Skin epidermis (tissue), 12 donors: Measurements from ENCODE around the gene PLEKHH1.

Experiments used
- H3K27ac ChIP-seq, 21 experiments: fragments of 200-600 bp; sonication (generic) in 11 of 21; one replicate each; pipeline ENCODE4 v1.5.0; 2020; ENCODE audit warnings: mild to moderate bottlenecking in 3 of 21, inconsistent platforms in 2 of 21, moderate library complexity in 2 of 21
- H3K4me3 ChIP-seq, 7 experiments: fragments of 200-600 bp; sonication (generic) in 2 of 7; one replicate each; pipeline ENCODE4 v1.5.0; 2020; ENCODE audit warnings: inconsistent platforms in 2 of 7, mild to moderate bottlenecking in 2 of 7, moderate library complexity in 1 of 7

PLEKHH1 gene

GRCh38 chr14:67532998-67533753 lies at the start of gene PLEKHH1:
TSS of gene PLEKHH1 (plus strand) at chr14:67533290. CDS start at chr14:67541868, 8,578 bp downstream.
- Histone ChIP-seq H3K4me3 (peak within 1 kb of the TSS; percentile 44 to 80 (median 50)), H3K27ac (peak within 1 kb of the TSS in 17 of 21 experiments; percentile 20 to 82 (median 60))

- Histone ChIP-seq H3K27ac (peak overlapping the region in 1 of 21 experiments; percentile 25), H3K4me3 (no peak overlapping the region)
Observed at GRCh38 chr14:67483579-67484285, 49.4 kb upstream of the PLEKHH1 start.

GRCh38 chr14:67485501-67486095 lies 47.5 kb upstream of the PLEKHH1 start:
- H3K4me3 ChIP-seq: no peak overlapping the region
- no peak overlapping the region for H3K27ac ChIP-seq

- no peak overlapping the region for H3K4me3 ChIP-seq
- H3K27ac ChIP-seq: peak overlapping the region in 2 of 21 experiments; percentile 88 to 95
Observed at GRCh38 chr14:67486890-67487289, 46.2 kb upstream of the PLEKHH1 start.

GRCh38 chr14:67487332-67487731 lies 45.8 kb upstream of the PLEKHH1 start:
- Histone ChIP-seq H3K4me3 (no peak overlapping the region), H3K27ac (peak overlapping the region in 6 of 21 experiments; percentile 80 to 95 (median 86))

- H3K27ac ChIP-seq: peak within 1 kb of the TSS in 19 of 21 experiments; percentile 5 to 95 (median 74)
- H3K4me3 ChIP-seq: peak within 1 kb of the TSS; percentile 1 to 38 (median 29)
Observed at GRCh38 chr14:67487937-67488893, 44.9 kb upstream of the PLEKHH1 start, which contains the start of gene TMEM229B. TSS of gene TMEM229B (minus strand) at chr14:67488721. CDS start at chr14:67473923, 14,798 bp downstream.

- Histone ChIP-seq H3K4me3 (no peak overlapping the region), H3K27ac (peak overlapping the region in 1 of 21 experiments; percentile 8)
Observed at GRCh38 chr14:67490196-67490595, 42.9 kb upstream of the PLEKHH1 start.

GRCh38 chr14:67491285-67491684 lies 41.8 kb upstream of the PLEKHH1 start:
- H3K4me3 ChIP-seq: no peak overlapping the region
- no peak overlapping the region for H3K27ac ChIP-seq

- H3K27ac ChIP-seq: no peak overlapping the region
- no peak overlapping the region for H3K4me3 ChIP-seq
Observed at GRCh38 chr14:67491741-67492507, 41.2 kb upstream of the PLEKHH1 start.

- H3K4me3 ChIP-seq: no peak overlapping the region
- H3K27ac ChIP-seq: no peak overlapping the region
Observed at GRCh38 chr14:67492538-67492937, 40.6 kb upstream of the PLEKHH1 start.

GRCh38 chr14:67493092-67493717 lies 39.9 kb upstream of the PLEKHH1 start:
- H3K27ac ChIP-seq: no peak overlapping the region
- no peak overlapping the region for H3K4me3 ChIP-seq

GRCh38 chr14:67495827-67496226 lies 37.3 kb upstream of the PLEKHH1 start:
- H3K4me3 ChIP-seq: no peak overlapping the region
- no peak overlapping the region for H3K27ac ChIP-seq

GRCh38 chr14:67497216-67497615 lies 35.9 kb upstream of the PLEKHH1 start:
- Histone ChIP-seq H3K27ac (no peak overlapping the region), H3K4me3 (no peak overlapping the region)

GRCh38 chr14:67497716-67498115 lies 35.4 kb upstream of the PLEKHH1 start:
- Histone ChIP-seq H3K4me3 (no peak overlapping the region), H3K27ac (no peak overlapping the region)

GRCh38 chr14:67500981-67501380 lies 32.1 kb upstream of the PLEKHH1 start:
- Histone ChIP-seq H3K4me3 (no peak overlapping the region), H3K27ac (no peak overlapping the region)

- Histone ChIP-seq H3K27ac (no peak overlapping the region), H3K4me3 (no peak overlapping the region)
Observed at GRCh38 chr14:67501670-67502069, 31.4 kb upstream of the PLEKHH1 start.

- no peak overlapping the region for H3K4me3 ChIP-seq
Observed at GRCh38 chr14:67502867-67503266, 30.2 kb upstream of the PLEKHH1 start.

GRCh38 chr14:67503331-67503730 lies 29.8 kb upstream of the PLEKHH1 start:
- Histone ChIP-seq H3K4me3 (no peak overlapping the region), H3K27ac (no peak overlapping the region)

More at GRCh38 chr14:67502867-67503266, 30.2 kb upstream of the PLEKHH1 start:
- H3K27ac ChIP-seq: no peak overlapping the region
